H1 (cell line): ENCODE results near the gene NR4A3. TPM values are rescaled to one million over a fixed set of nuclear protein-coding genes. Genes with fewer than 3 reads are reported as not detected.

Experiments
- CTCF ChIA-PET: fragments of 300-600 bp; sonication (Branson Sonifier 250); formaldehyde crosslinking; loops from one replicate; lab custom pipeline; 2021; ENCODE audit not compliant: partially characterized antibody; lab: Charles Lee
- POLR2A ChIA-PET: fragments of 300-600 bp; sonication (Branson Sonifier 250); formaldehyde crosslinking; loops from one replicate; lab custom pipeline; 2021; ENCODE audit warnings: inconsistent platforms; ENCODE audit not compliant: partially characterized antibody; lab: Charles Lee
- DNase-seq, 2 experiments: peaks; one replicate each; pipeline versions ENCODE4 v3.0.0 to v3.0.0-alpha.2; 2010 to 2022; ENCODE audit warnings: low spot score in 2 of 2, low read depth in 1 of 2, mixed read lengths in 1 of 2
- FAIRE-seq: peaks from 2 replicates; lab custom pipeline; 2011; peaks lifted over from hg19 to GRCh38; lab: Jason Lieb, UNC
- H2AFZ ChIP-seq: 2 replicates; pipeline ENCODE4 v1.8.1; 2012; ENCODE audit warnings: low read length, inconsistent platforms
- H2AK5ac ChIP-seq: 2 replicates; pipeline ENCODE4 v1.6.1; 2013; ENCODE audit warnings: low read depth, low read length
- H2BK120ac ChIP-seq: replicated peaks from 2 replicates; pipeline ENCODE3; 2013; ENCODE audit warnings: low read depth, low read length, inconsistent platforms
- H2BK12ac ChIP-seq: 2 replicates; pipeline ENCODE4 v1.6.1; 2013; ENCODE audit warnings: low read depth, low read length
- H2BK15ac ChIP-seq: 2 replicates; pipeline ENCODE4 v1.6.1; 2013; ENCODE audit warnings: low read length
- H2BK20ac ChIP-seq: 2 replicates; pipeline ENCODE4 v1.6.1; 2013; ENCODE audit warnings: low read length
- H2BK5ac ChIP-seq: 2 replicates; pipeline ENCODE4 v1.6.1; 2013; ENCODE audit warnings: low read depth, low read length
- H3K14ac ChIP-seq: 2 replicates; pipeline ENCODE4 v1.6.1; 2013; ENCODE audit warnings: inconsistent platforms; ENCODE audit not compliant: insufficient read length
- H3K18ac ChIP-seq: 2 replicates; pipeline ENCODE4 v1.6.1; 2013; ENCODE audit warnings: low read length; ENCODE audit errors: extremely low read depth
- H3K23ac ChIP-seq: 2 replicates; pipeline ENCODE4 v1.6.1; 2013; ENCODE audit warnings: inconsistent platforms; ENCODE audit not compliant: insufficient read length
- H3K23me2 ChIP-seq: 2 replicates; pipeline ENCODE4 v1.6.1; 2013; ENCODE audit warnings: low read depth, low read length
- H3K27ac ChIP-seq: 2 replicates; pipeline ENCODE4 v1.6.1; 2011; ENCODE audit warnings: low read depth, low read length, inconsistent platforms
- H3K27me3 ChIP-seq, 4 experiments: replicated peaks in 1 of 4; 1 replicate in 1 of 4; 2 replicates in 3 of 4; pipeline versions ENCODE4 v1.6.1 to v1.8.1; 2011 to 2013; ENCODE audit warnings: low read length in 3 of 4, mild to moderate bottlenecking in 3 of 4, inconsistent platforms in 2 of 4, mixed read lengths in 2 of 4, moderate library complexity in 1 of 4; ENCODE audit not compliant: control insufficient read depth in 3 of 4, insufficient read depth in 3 of 4; ENCODE audit errors: extremely low read depth in 1 of 4
- H3K36me3 ChIP-seq, 4 experiments: 2 replicates each; pipeline versions ENCODE4 v1.6.1 to v1.8.1; 2011 to 2013; ENCODE audit warnings: mild to moderate bottlenecking in 4 of 4, low read length in 3 of 4, moderate library complexity in 2 of 4, control low read depth in 1 of 4, inconsistent platforms in 1 of 4; ENCODE audit not compliant: insufficient read depth in 4 of 4, control insufficient read depth in 2 of 4
- H3K4ac ChIP-seq: replicated peaks from 2 replicates; pipeline ENCODE3; 2013; ENCODE audit warnings: low read length, low read depth, mixed read lengths, inconsistent platforms; ENCODE audit not compliant: insufficient read length
- H3K4me1 ChIP-seq, 4 experiments: replicated peaks in 1 of 4; 1 replicate in 1 of 4; 2 replicates in 3 of 4; pipeline versions ENCODE4 v1.6.1 to v1.8.1; 2011 to 2013; ENCODE audit warnings: low read length in 3 of 4, inconsistent platforms in 2 of 4, mixed read lengths in 1 of 4; ENCODE audit not compliant: insufficient read depth in 4 of 4, control insufficient read depth in 3 of 4
- H3K4me2 ChIP-seq, 2 experiments: 2 replicates each; pipeline versions ENCODE4 v1.6.1 to v1.8.1; 2011 to 2013; ENCODE audit warnings: low read depth in 2 of 2, low read length in 2 of 2, control low read depth in 1 of 2, inconsistent platforms in 1 of 2, mild to moderate bottlenecking in 1 of 2; ENCODE audit not compliant: insufficient read depth in 1 of 2
- H3K4me3 ChIP-seq, 4 experiments: fragments of 200-600, 300-600 bp in 1 of 4; sonication (generic), shearing (Covaris generic), sonication (Bioruptor Twin) in 1 of 4; 2 replicates each; pipeline versions ENCODE4 v1.5.1 to v1.8.1; 2011 to 2016; ENCODE audit warnings: low read length in 4 of 4, low read depth in 3 of 4, control low read depth in 2 of 4, inconsistent platforms in 2 of 4, mild to moderate bottlenecking in 2 of 4, mixed read lengths in 1 of 4, moderate library complexity in 1 of 4; ENCODE audit not compliant: insufficient read depth in 2 of 4; ENCODE audit errors: extremely low read depth in 1 of 4
- H3K56ac ChIP-seq: replicated peaks from 2 replicates; pipeline ENCODE3; 2013; ENCODE audit warnings: low read depth, mild to moderate bottlenecking, mixed read lengths, low read length, inconsistent platforms; ENCODE audit not compliant: insufficient read length
- H3K79me1 ChIP-seq: 2 replicates; pipeline ENCODE4 v1.6.1; 2013; ENCODE audit warnings: low read depth, low read length, control low read depth
- H3K79me2 ChIP-seq, 2 experiments: 2 replicates each; pipeline versions ENCODE4 v1.6.1 to v1.8.1; 2012 to 2013; ENCODE audit warnings: low read length in 2 of 2, mild to moderate bottlenecking in 2 of 2, inconsistent platforms in 1 of 2; ENCODE audit not compliant: insufficient read depth in 2 of 2, control insufficient read depth in 1 of 2
- H3K9ac ChIP-seq, 4 experiments: replicated peaks in 1 of 4; 1 replicate in 1 of 4; 2 replicates in 3 of 4; pipeline versions ENCODE4 v1.6.1 to v1.8.1; 2011 to 2013; ENCODE audit warnings: low read depth in 3 of 4, low read length in 3 of 4, control low read depth in 2 of 4, mild to moderate bottlenecking in 2 of 4, moderate library complexity in 2 of 4, inconsistent platforms in 1 of 4; ENCODE audit errors: extremely low read depth in 1 of 4
- H3K9me3 ChIP-seq, 2 experiments: 2 replicates each; pipeline versions ENCODE4 v1.6.1 to v1.8.1; 2012 to 2013; ENCODE audit warnings: mild to moderate bottlenecking in 2 of 2, moderate library complexity in 2 of 2, control low read depth in 1 of 2, inconsistent platforms in 1 of 2, low read depth in 1 of 2, low read length in 1 of 2, mixed read lengths in 1 of 2; ENCODE audit not compliant: insufficient read depth in 2 of 2
- H4K20me1 ChIP-seq, 2 experiments: replicated peaks in 1 of 2; 2 replicates each; pipeline versions ENCODE3 to v1.8.1; 2011 to 2013; ENCODE audit warnings: inconsistent platforms in 2 of 2, low read length in 2 of 2, mild to moderate bottlenecking in 1 of 2; ENCODE audit not compliant: insufficient read depth in 2 of 2, control insufficient read depth in 1 of 2
- H4K5ac ChIP-seq: 2 replicates; pipeline ENCODE4 v1.6.1; 2013; ENCODE audit warnings: low read length, low read depth, mixed read lengths, inconsistent platforms; ENCODE audit not compliant: insufficient read length
- H4K8ac ChIP-seq: 2 replicates; pipeline ENCODE4 v1.8.0; 2013; ENCODE audit warnings: mild to moderate bottlenecking, moderate library complexity, low read length, inconsistent platforms; ENCODE audit not compliant: insufficient read depth; ENCODE audit errors: extremely low read depth
- H4K91ac ChIP-seq: replicated peaks from 2 replicates; pipeline ENCODE3; 2013; ENCODE audit warnings: low read length, mixed read lengths, inconsistent platforms; ENCODE audit not compliant: insufficient read length
- ASH2L ChIP-seq: fragments of 200-600, 300-600 bp; sonication (generic); IDR thresholded peaks from one replicate; pipeline ENCODE4 v1.7.1; 2017; ENCODE audit warnings: low read length
- CBX8 ChIP-seq: fragments of 300-800, 300-1000 bp; sonication (generic); IDR thresholded peaks from 2 replicates; pipeline ENCODE4 v1.7.1; 2016; ENCODE audit warnings: low read depth, low read length, borderline replicate concordance
- CHD1 ChIP-seq: IDR thresholded peaks from 2 replicates; pipeline ENCODE4 v1.6.1; 2012; ENCODE audit warnings: low read depth, low read length, improper control_type of control experiment
- E2F6 ChIP-seq: IDR thresholded peaks from 2 replicates; pipeline ENCODE4 v1.6.1; 2012; ENCODE audit warnings: inconsistent platforms
- EP300 ChIP-seq, 2 experiments: IDR thresholded peaks; 1 replicate in 1 of 2; 2 replicates in 1 of 2; pipeline ENCODE4 v1.6.1; 2011 to 2012; ENCODE audit warnings: low read depth in 2 of 2, low read length in 2 of 2, mild to moderate bottlenecking in 2 of 2, borderline replicate concordance in 1 of 2, inconsistent platforms in 1 of 2, moderate library complexity in 1 of 2
- GTF2F1 ChIP-seq: IDR thresholded peaks from 2 replicates; pipeline ENCODE4 v1.6.1; 2012; ENCODE audit warnings: low read depth, low read length, improper control_type of control experiment, borderline replicate concordance
- HDAC2 ChIP-seq, 2 experiments: fragments of 300-600 bp in 1 of 2; sonication (generic) in 1 of 2; IDR thresholded peaks; 2 replicates each; pipeline ENCODE4 v1.6.1; 2011 to 2012; ENCODE audit warnings: low read depth in 2 of 2, low read length in 2 of 2, mild to moderate bottlenecking in 2 of 2, moderate library complexity in 2 of 2, borderline replicate concordance in 1 of 2, inconsistent platforms in 1 of 2
- HDAC6 ChIP-seq: IDR thresholded peaks from one replicate; pipeline ENCODE4 v1.7.1; 2012; ENCODE audit warnings: low read depth, mild to moderate bottlenecking, inconsistent platforms, low read length, moderate library complexity
- NRF1 ChIP-seq: IDR thresholded peaks from 2 replicates; pipeline ENCODE4 v1.6.1; 2011; ENCODE audit warnings: mild to moderate bottlenecking, low read depth, low read length, improper control_type of control experiment
- TAF1 ChIP-seq: IDR thresholded peaks from 2 replicates; pipeline ENCODE4 v1.6.1; 2011; ENCODE audit warnings: mild to moderate bottlenecking, low read depth, low read length
- WGBS, 2 experiments: shearing (Covaris generic) in 1 of 2; methylation state at CpG; one replicate each; pipeline versions ENCODE4 v1.1.6 to v1.1.7; 2013 to 2015; ENCODE audit warnings: low lambda C conversion rate in 2 of 2, mixed read lengths in 2 of 2, inconsistent platforms in 1 of 2, low coverage in 1 of 2, missing lambda C conversion rate in 1 of 2; ENCODE audit not compliant: insufficient replicate concordance in 2 of 2, insufficient coverage in 1 of 2, insufficient read length in 1 of 2; ENCODE audit errors: extremely low coverage in 1 of 2, missing lambda C conversion rate in 1 of 2; 5-methylcytosine and 5-hydroxymethylcytosine counted together
- polyA plus RNA-seq, 7 experiments: library from polyadenylated mRNA; depleted of rRNA in 3 of 7; stranded (reverse) in 5 of 7; unstranded in 2 of 7; fragments of >200 nt in 5 of 7; fragments of 200-250 nt in 2 of 7; gene quantifications; 1 replicate in 5 of 7; 2 replicates in 1 of 7; 4 replicates in 1 of 7; pipeline versions ENCODE4 v1.2.1 to v1.2.3, GENCODE V29; 2011 to 2013; ENCODE audit warnings: missing spikeins in 2 of 7, mixed read lengths in 2 of 7
- total RNA-seq: library from RNA; stranded (reverse); fragmentation: NEBNext Ultra II Directional; extraction: Animal tissue kit (Norgen Biotek cat#: 25700); gene quantifications from 2 replicates; pipeline ENCODE4 v1.2.1, GENCODE V29; 2021

NR4A3 gene
- total and polyA plus RNA-seq, 2 of the 8 experiments (the other 6 are each of a cell fraction or from before 2014, with no cell fraction given) = 0.05 to 0.30 TPM

- H3K9ac ChIP-seq = no peak overlapping the region
- FAIRE-seq (no peak), DNase-seq (no peak)
- ChIA-PET POLR2A (no interaction called here), CTCF (interaction anchor here (0.5 kb wide), 1 partner anchor 616 kb away, joined by 3 read pairs; no protein-coding TSS in a partner anchor)
- no peaks in the 10 kb centered on the region for H3K23me2 ChIP-seq
- H3K27ac ChIP-seq = no peak overlapping the region
- peaks cover 0 to 15% of the 10 kb centered on the region in 2 experiments; a peak in 1 of 4 replicates for H3K79me2 ChIP-seq
- H2BK12ac ChIP-seq = no peak overlapping the region
- H3K79me1 ChIP-seq = no peaks in the 10 kb centered on the region
- no peaks in the 10 kb centered on the region for H3K27me3 ChIP-seq
- H2AK5ac ChIP-seq = no peak overlapping the region
- H2BK15ac ChIP-seq = no peak overlapping the region
- no peak overlapping the region for H4K91ac ChIP-seq
- H3K23ac ChIP-seq = no peak overlapping the region
- H3K9me3 ChIP-seq = no peaks in the 10 kb centered on the region
- no peak overlapping the region for H3K18ac ChIP-seq
- TF ChIP-seq CHD1 (no peak), TAF1 (no peak), NRF1 (no peak), CBX8 (no peak), HDAC2 (IDR thresholded peaks at IDR 0.05; ENCODE audit: borderline replicate concordance in 1 of 2, low read depth in 2 of 2, low read length in 2 of 2) (no peak), ASH2L (no peak), EP300 (IDR thresholded peaks at IDR 0.05; ENCODE audit: borderline replicate concordance in 1 of 2, low read depth in 2 of 2, low read length in 2 of 2) (no peak), HDAC6 (no peak), E2F6 (no peak), GTF2F1 (no peak)
- no peak overlapping the region for H3K14ac ChIP-seq
- H3K4me2 ChIP-seq = no peak overlapping the region
- H3K4me3 ChIP-seq = no peak overlapping the region
- no peak overlapping the region for H4K8ac ChIP-seq
- no peak overlapping the region for H2AFZ ChIP-seq
- no peak overlapping the region for H3K56ac ChIP-seq
- H3K4ac ChIP-seq = no peak overlapping the region
- H3K36me3 ChIP-seq = peaks cover 0 to 2% (median 0%) of the 10 kb centered on the region in 4 experiments; a peak in 1 of 8 replicates
- no peak overlapping the region for H2BK20ac ChIP-seq
- H2BK5ac ChIP-seq = no peak overlapping the region
- H3K4me1 ChIP-seq = peaks cover 0 to 8% (median 5%) of the 10 kb centered on the region in 4 experiments; a peak in 4 of 7 replicates
- no peak overlapping the region for H2BK120ac ChIP-seq
- H4K5ac ChIP-seq = no peak overlapping the region
- H4K20me1 ChIP-seq = no peaks in the 10 kb centered on the region
- 84% methylated on average over 2 of the region's 2 CpGs; no CpG with 5 or more reads in 1 of the 2 experiments for WGBS, 2 experiments
These were observed 13.2 kb upstream of the NR4A3 start for GRCh38 chr9:99808454-99808853.
